Left ventricle myocardium inferior (tissue), 1 donor: Measurements from ENCODE around the gene PAK6. TPM values are rescaled to one million over a fixed set of nuclear protein-coding genes. Genes with fewer than 3 reads are reported as not detected.

Experiments used
- DNase-seq: peaks from one replicate; pipeline ENCODE4 v3.0.0-alpha.2; 2020
- H3K27ac ChIP-seq: fragments of 200-600 bp; replicated peaks from 2 replicates; pipeline ENCODE4 v1.8.0; 2021
- H3K27me3 ChIP-seq: fragments of 200-600 bp; 2 replicates; pipeline ENCODE4 v1.8.0; 2021; ENCODE audit warnings: low read depth
- H3K36me3 ChIP-seq: fragments of 200-600 bp; 2 replicates; pipeline ENCODE4 v1.8.0; 2021
- H3K4me1 ChIP-seq: fragments of 200-600 bp; 2 replicates; pipeline ENCODE4 v1.8.0; 2021
- H3K4me3 ChIP-seq: fragments of 200-600 bp; 2 replicates; pipeline ENCODE4 v1.8.0; 2021; ENCODE audit warnings: mild to moderate bottlenecking, moderate library complexity
- H3K9me3 ChIP-seq: fragments of 200-600 bp; replicated peaks from 2 replicates; pipeline ENCODE4 v1.8.0; 2021
- intact Hi-C: fragments of 100-400 bp; cut with micrococcal nuclease; formaldehyde crosslinking; loops from one replicate; pipeline ENCODE4 v1.11.0; 2022
- total RNA-seq: library from RNA; stranded (reverse); fragmentation: NEBNext Ultra II Directional; extraction: Animal tissue kit (Norgen Biotek cat#: 25700); gene quantifications from one replicate; pipeline ENCODE4 v1.2.1, GENCODE V29; 2021
- TF ChIP-seq, protein P1 (sequence below): fragments of 200-600 bp; IDR thresholded peaks from 2 replicates; pipeline ENCODE4 v1.8.0; 2021; ENCODE audit warnings: antibody characterized with exemption, mild to moderate bottlenecking, borderline replicate concordance
- donor health status: DM: no; HTN: yes; CAD: no; lungs with severe emphysema.

The PAK6 gene
- total RNA-seq, 1 donor from 2014 or later: 8.2 TPM

DNA sequence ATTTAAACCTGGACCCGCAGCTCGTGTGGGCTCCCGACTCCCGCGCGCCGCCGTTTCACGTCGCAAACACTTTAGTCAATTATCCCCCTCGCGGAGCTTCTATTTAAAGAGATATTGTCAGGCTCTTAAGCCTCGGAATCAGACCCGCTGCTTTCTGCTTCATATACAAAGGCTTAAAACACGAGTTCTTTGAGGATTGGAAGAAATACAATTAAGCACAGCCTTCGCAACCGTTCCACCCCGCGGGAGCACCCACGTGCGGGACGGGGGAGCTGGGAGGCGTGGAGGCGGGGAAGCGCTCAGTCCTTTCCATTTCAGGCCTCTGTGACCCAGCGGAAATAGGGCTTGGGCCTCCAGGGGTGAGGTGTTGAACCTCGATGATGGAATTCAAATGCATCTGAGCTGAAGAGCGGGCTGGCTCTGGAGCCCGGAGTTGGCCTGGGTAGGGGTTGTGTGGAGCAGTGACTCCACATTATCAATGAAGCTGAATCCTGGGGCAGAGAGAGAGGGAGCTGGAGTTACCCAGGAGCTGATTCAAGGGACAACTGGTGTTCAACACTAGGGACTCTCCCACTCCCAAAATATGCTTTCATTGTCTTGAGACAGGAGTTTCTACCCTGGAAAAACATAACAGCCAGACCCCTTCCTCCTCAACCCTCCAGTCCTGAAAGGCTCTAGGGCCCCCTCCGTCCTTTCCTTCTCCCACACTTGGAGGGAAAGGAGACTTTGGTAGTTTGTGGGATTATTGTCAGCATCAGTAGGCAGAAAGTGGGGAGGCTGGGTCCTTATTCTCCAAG, 41.6 kb downstream of the PAK6 start:
- intact Hi-C loops: loop anchor here (10.0 kb wide), 1 partner anchor 144 kb away; no protein-coding TSS in a partner anchor
- peaks cover 51% of the 10 kb centered on the region for H3K4me1 ChIP-seq
- H3K9me3 ChIP-seq: no peaks in the 10 kb centered on the region
- H3K27ac ChIP-seq: no peak overlapping the region
- H3K36me3 ChIP-seq: no peaks in the 10 kb centered on the region
- peaks cover 89% of the 10 kb centered on the region for H3K27me3 ChIP-seq
- H3K4me3 ChIP-seq: no peak overlapping the region
- DNase-seq: no peak
- TF ChIP-seq, protein P1, sequence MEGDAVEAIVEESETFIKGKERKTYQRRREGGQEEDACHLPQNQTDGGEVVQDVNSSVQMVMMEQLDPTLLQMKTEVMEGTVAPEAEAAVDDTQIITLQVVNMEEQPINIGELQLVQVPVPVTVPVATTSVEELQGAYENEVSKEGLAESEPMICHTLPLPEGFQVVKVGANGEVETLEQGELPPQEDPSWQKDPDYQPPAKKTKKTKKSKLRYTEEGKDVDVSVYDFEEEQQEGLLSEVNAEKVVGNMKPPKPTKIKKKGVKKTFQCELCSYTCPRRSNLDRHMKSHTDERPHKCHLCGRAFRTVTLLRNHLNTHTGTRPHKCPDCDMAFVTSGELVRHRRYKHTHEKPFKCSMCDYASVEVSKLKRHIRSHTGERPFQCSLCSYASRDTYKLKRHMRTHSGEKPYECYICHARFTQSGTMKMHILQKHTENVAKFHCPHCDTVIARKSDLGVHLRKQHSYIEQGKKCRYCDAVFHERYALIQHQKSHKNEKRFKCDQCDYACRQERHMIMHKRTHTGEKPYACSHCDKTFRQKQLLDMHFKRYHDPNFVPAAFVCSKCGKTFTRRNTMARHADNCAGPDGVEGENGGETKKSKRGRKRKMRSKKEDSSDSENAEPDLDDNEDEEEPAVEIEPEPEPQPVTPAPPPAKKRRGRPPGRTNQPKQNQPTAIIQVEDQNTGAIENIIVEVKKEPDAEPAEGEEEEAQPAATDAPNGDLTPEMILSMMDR: no peak

DNA sequence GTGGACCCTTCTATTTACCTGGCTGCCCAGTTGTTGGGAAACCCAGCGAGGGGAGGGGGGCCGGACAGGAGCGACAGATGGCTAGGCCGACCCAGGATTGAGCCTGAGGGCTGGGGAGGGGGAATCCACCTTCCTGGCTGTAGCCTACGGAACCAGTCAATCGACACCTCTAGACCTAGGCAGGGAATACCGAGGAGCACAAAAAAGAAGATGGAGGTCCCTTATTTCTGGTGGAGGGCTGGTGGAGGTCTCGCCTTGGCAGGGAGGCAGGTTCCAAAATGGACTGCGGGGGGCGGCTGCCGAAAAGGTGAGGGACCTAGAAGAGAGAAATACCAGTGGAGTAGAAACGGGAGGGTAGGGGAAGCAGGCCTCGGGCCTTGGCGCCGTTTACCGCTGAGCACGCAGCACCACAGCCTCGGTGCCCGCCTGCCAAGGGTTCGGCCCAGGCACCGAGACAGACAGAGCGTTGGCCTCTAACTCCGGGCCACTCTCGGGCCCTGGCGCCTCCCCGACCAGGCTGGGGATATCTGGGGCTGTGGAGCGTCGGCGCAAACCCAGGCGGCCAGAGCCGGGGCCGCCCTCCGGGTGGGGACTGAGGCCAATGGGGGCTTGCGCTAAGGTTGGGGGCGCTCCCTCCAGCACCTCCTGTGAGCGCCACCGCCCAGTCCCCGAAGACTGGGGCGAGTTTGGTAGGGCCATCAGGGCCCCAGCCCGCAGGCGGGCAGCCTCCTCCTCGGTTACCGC, 42.4 kb downstream of the PAK6 start:
- Histone ChIP-seq H3K4me1 (peaks cover 58% of the 10 kb centered on the region), H3K36me3 (no peaks in the 10 kb centered on the region), H3K4me3 (peak overlapping the region; percentile 68), H3K27me3 (peaks cover 82% of the 10 kb centered on the region), H3K27ac (no peak overlapping the region), H3K9me3 (no peaks in the 10 kb centered on the region)
- TF ChIP-seq, protein P1: no peak
- DNase-seq: no peak
- intact Hi-C loops: loop anchor here (10.0 kb wide), 1 partner anchor 144 kb away; no protein-coding TSS in a partner anchor

DNA sequence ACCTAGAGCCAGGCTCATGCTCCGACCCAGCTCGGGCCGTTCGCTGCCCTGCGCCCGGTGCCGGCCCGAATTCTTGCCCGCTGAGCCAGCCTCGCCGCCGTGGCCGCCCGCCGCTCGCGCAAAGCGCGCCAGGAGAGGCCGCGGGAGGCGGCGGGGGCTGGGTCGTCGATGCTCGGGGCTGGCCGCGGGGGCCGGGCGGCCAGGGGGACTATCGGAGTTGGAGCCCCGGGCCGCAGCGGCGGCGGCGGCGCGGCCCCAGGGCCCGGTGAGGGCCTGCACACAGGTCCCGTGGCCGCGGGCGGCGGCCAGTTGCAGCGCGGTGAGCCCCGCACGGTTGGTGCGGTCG, 42.9 kb downstream of the PAK6 start:
- peaks cover 64% of the 10 kb centered on the region for H3K4me1 ChIP-seq
- no peak for DNase-seq
- peak overlapping the region; percentile 68 for H3K4me3 ChIP-seq
- TF ChIP-seq, protein P1: no peak
- intact Hi-C loops: loop anchor here (10.0 kb wide), 1 partner anchor 143 kb away; no protein-coding TSS in a partner anchor
- H3K27ac ChIP-seq: no peak overlapping the region
- H3K9me3 ChIP-seq: no peaks in the 10 kb centered on the region
- H3K27me3 ChIP-seq: peaks cover 80% of the 10 kb centered on the region
- no peaks in the 10 kb centered on the region for H3K36me3 ChIP-seq

DNA sequence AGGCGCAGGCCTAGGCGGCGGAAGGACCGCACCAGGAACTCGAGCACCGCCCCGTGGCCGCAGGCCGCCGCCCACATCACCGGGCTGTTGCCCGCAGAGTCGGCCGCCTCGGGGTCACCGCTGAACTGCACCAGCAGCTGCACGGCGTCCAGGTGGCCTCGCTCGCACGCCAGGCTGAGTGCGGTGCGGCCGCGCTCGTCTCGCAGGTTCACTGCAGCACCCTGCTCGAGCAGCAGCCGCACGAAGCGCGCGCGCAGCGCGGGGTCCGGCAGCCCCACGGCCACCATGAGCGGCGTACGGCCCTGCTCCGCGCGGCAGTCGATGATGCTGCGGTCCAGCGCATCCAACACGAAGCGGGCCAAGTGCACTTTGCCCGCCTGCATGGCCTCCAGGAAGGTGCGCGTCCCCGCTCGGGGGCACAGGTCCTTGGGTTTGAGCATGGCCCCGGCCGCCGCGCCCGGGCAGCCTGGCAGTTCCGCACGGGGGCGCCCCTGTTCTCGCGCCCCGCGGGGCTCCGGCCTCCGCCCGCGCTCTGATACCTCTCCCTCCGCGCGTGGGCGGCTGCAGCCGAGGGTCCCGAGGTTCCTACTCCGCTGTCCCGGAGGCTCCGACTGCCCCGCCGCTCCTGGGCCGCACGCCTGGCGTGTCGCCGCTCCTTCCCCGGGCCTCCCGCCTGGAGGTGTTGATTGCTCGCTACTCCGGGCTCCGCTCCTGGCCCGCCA, 43.4 kb downstream of the PAK6 start:
- Histone ChIP-seq H3K27ac (no peak overlapping the region), H3K4me3 (peak overlapping the region; percentile 68), H3K36me3 (no peaks in the 10 kb centered on the region), H3K27me3 (peaks cover 76% of the 10 kb centered on the region), H3K9me3 (no peaks in the 10 kb centered on the region), H3K4me1 (peaks cover 62% of the 10 kb centered on the region)
- intact Hi-C loops: loop anchor here (10.0 kb wide), 1 partner anchor 142 kb away; no protein-coding TSS in a partner anchor
- peak; percentile 44 for DNase-seq
- TF ChIP-seq, protein P1: peak; percentile 55
